Psoas muscle (tissue), 8 donors: ENCODE data around the gene DTNB. TPM values are rescaled to one million over a fixed set of nuclear protein-coding genes. Genes with fewer than 3 reads are reported as not detected.
A peak's percentile ranks its signal among the peaks of the same experiment; 100 is the strongest.
"Not testable (repeated sequence)": the region's sequence is repeated elsewhere in the genome, so short reads cannot be mapped to it uniquely, and the experiment has no call there.

Experiments
- ATAC-seq, 4 donors: fragments of 200-7000 bp; cut with Tn5 transposase; one replicate each; pipeline ENCODE4 v1.9.1; 2020; ENCODE audit warnings: moderate library complexity in 3 of 4, mild to moderate bottlenecking in 2 of 4
- DNase-seq, 2 donors: peaks; one replicate each; pipeline ENCODE4 v3.0.0-alpha.2; 2020
- H3K27ac ChIP-seq: fragments of 200-600 bp; one replicate; pipeline ENCODE4 v1.8.0; 2022
- H3K27me3 ChIP-seq, 3 donors: fragments of 200-600 bp in 1 of 3; one replicate each; pipeline versions ENCODE4 v1.6.1 to v1.8.0; 2013 to 2022; ENCODE audit warnings: low read length in 2 of 3, mild to moderate bottlenecking in 2 of 3, moderate library complexity in 1 of 3; ENCODE audit not compliant: insufficient read depth in 3 of 3
- H3K36me3 ChIP-seq, 2 donors: fragments of 200-600 bp in 1 of 2; one replicate each; pipeline versions ENCODE4 v1.6.1 to v1.8.0; 2013 to 2022; ENCODE audit warnings: low read depth in 1 of 2, mild to moderate bottlenecking in 1 of 2, moderate library complexity in 1 of 2; ENCODE audit not compliant: insufficient read depth in 1 of 2
- H3K4me1 ChIP-seq: fragments of 200-600 bp; one replicate; pipeline ENCODE4 v1.8.0; 2022
- H3K4me3 ChIP-seq: fragments of 200-600 bp; one replicate; pipeline ENCODE4 v1.8.0; 2022; ENCODE audit warnings: mild to moderate bottlenecking
- H3K9me3 ChIP-seq: fragments of 200-600 bp; one replicate; pipeline ENCODE4 v1.8.0; 2022
- CTCF ChIP-seq: fragments of 200-600 bp; IDR thresholded peaks from one replicate; pipeline ENCODE4 v1.8.0; 2022; ENCODE audit warnings: antibody characterized with exemption
- WGBS, 3 donors: extraction: QIAGEN DNeasy Blood & Tissue Kit; methylation state at CpG; one replicate each; pipeline versions ENCODE4 v1.1.6 to v1.1.7; 2013; 5-methylcytosine and 5-hydroxymethylcytosine counted together
- intact Hi-C, 2 donors: fragments of 100-400 bp; cut with DNase I; formaldehyde crosslinking; loops; one replicate each; pipeline versions ENCODE4 v1.11.0 to v1.14.2; 2022
- polyA plus RNA-seq, 3 donors: library from polyadenylated mRNA; stranded (reverse); fragments of 200-250 nt; gene quantifications; one replicate each; pipeline ENCODE4 v1.2.3, GENCODE V29; 2013
- total RNA-seq, 4 donors: library from RNA; stranded (reverse); fragmentation: NEBNext Ultra II Directional in 2 of 4; extraction: Animal tissue kit (Norgen Biotek cat#: 25700) in 2 of 4; gene quantifications; one replicate each; pipeline versions ENCODE4 v1.2.1 to v1.2.4, GENCODE V29; 2021 to 2023
- donor health status: healthy with polysubstance abuse.
- donor health status: DM: no; HTN: no; CAD: no; lungs with moderate emphysema.
- donor health status: Bipolar disorder and iron deficiency.
- donor health status: healthy.
- donor health status: DM: yes; HTN: yes; CAD: no.
- donor health status: DM: no; HTN: no; CAD: no.
- donor health status: DM: no; HTN: no; CAD: no.
- donor health status: DM: yes; HTN: yes; CAD: no.

Gene DTNB
- total and polyA plus RNA-seq, 7 donors: 2.3 to 6.3 (median 4.2) TPM

- Histone ChIP-seq H3K4me1 (peaks cover 15% of the 10 kb centered on the region), H3K4me3 (no peak overlapping the region), H3K9me3 (no peaks in the 10 kb centered on the region), H3K27ac (no peak overlapping the region), H3K36me3 (no peaks in the 10 kb centered on the region), H3K27me3 (no peaks in the 10 kb centered on the region)
- 97 to 98% (median 97%) methylated on average over 6 of the region's 6 CpGs for WGBS, 3 donors
- TF ChIP-seq CTCF: no peak
- no peak for DNase-seq
- intact Hi-C loops: no loop called here
- ATAC-seq: no peak
Observed at GRCh38 chr2:25414781-25415180, 258.6 kb downstream of the DTNB start.

- intact Hi-C loops, H3K36me3 ChIP-seq, H3K4me3 ChIP-seq, H3K27me3 ChIP-seq, ATAC-seq, H3K27ac ChIP-seq, H3K9me3 ChIP-seq, DNase-seq: not testable (repeated sequence)
- 92 to 96% (median 93%) methylated on average over 6 to 7 of the region's 7 CpGs for WGBS, 3 donors
- H3K4me1 ChIP-seq: peaks cover 15% of the 10 kb centered on the region
Observed at GRCh38 chr2:25413409-25413808, 260.0 kb downstream of the DTNB start.

GRCh38 chr2:25411753-25412152, 261.6 kb downstream of the DTNB start:
- Histone ChIP-seq H3K27me3 (no peaks in the 10 kb centered on the region), H3K9me3 (no peaks in the 10 kb centered on the region), H3K4me1 (peaks cover 15% of the 10 kb centered on the region), H3K27ac (no peak overlapping the region), H3K36me3 (no peaks in the 10 kb centered on the region), H3K4me3 (no peak overlapping the region)
- TF ChIP-seq CTCF: no peak
- intact Hi-C loops: no loop called here
- ATAC-seq: peak in 2 of 4 donors; percentile 53 to 66
- no peak for DNase-seq
- WGBS, 3 donors: 34 to 49% (median 44%) methylated on average over 6 of the region's 6 CpGs

- ATAC-seq (peak in 2 of 4 donors; percentile 42 to 55), DNase-seq (no peak)
- 57 to 65% (median 60%) methylated on average over 8 of the region's 8 CpGs for WGBS, 3 donors
- no peak overlapping the region for H3K4me3 ChIP-seq
- no peak for TF ChIP-seq CTCF
- H3K27ac ChIP-seq: no peak overlapping the region
- no peaks in the 10 kb centered on the region for H3K9me3 ChIP-seq
- intact Hi-C loops: no loop called here
- no peaks in the 10 kb centered on the region for H3K27me3 ChIP-seq
- H3K4me1 ChIP-seq: peaks cover 15% of the 10 kb centered on the region
- H3K36me3 ChIP-seq: no peaks in the 10 kb centered on the region
Observed at GRCh38 chr2:25411281-25411680, 262.1 kb downstream of the DTNB start.

GRCh38 chr2:25410370-25410769, 263.0 kb downstream of the DTNB start:
- intact Hi-C loops: no loop called here
- ATAC-seq (no peak), DNase-seq (no peak)

More at GRCh38 chr2:25410370-25410769, 263.0 kb downstream of the DTNB start:
- Histone ChIP-seq H3K4me3 (no peak overlapping the region), H3K4me1 (peaks cover 15% of the 10 kb centered on the region), H3K9me3 (no peaks in the 10 kb centered on the region), H3K27me3 (no peaks in the 10 kb centered on the region), H3K36me3 (no peaks in the 10 kb centered on the region), H3K27ac (no peak overlapping the region)
- WGBS, 3 donors: 80 to 87% (median 84%) methylated on average over 6 of the region's 6 CpGs
- no peak for TF ChIP-seq CTCF
